Loucy (cell line): Measurements from ENCODE around the gene AKAP5.

Source experiments
- H2AFZ ChIP-seq: fragments of 200-600 bp; sonication (generic); 2 replicates; pipeline ENCODE4 v1.6.0; 2016; ENCODE audit warnings: antibody characterized with exemption, mild to moderate bottlenecking, low read length, moderate library complexity
- H3F3A ChIP-seq: fragments of 200-600 bp; 2 replicates; pipeline ENCODE4 v1.6.0; 2016; ENCODE audit warnings: antibody characterized with exemption, low read depth, mild to moderate bottlenecking
- H3K27me3 ChIP-seq: fragments of 200-600 bp; sonication (generic); 2 replicates; pipeline ENCODE4 v1.6.1; 2014; ENCODE audit warnings: low read length, mild to moderate bottlenecking; ENCODE audit not compliant: insufficient read depth, poor library complexity, severe bottlenecking
- H3K36me3 ChIP-seq: fragments of 200-600 bp; sonication (generic); 2 replicates; pipeline ENCODE4 v1.6.1; 2016; ENCODE audit warnings: low read length; ENCODE audit not compliant: insufficient read depth
- H3K4me1 ChIP-seq: fragments of 200-600 bp; sonication (generic); 2 replicates; pipeline ENCODE4 v1.5.1; 2014; ENCODE audit warnings: low read length, mild to moderate bottlenecking; ENCODE audit not compliant: insufficient read depth, poor library complexity, severe bottlenecking
- H3K4me2 ChIP-seq: fragments of 200-600 bp; sonication (generic); 2 replicates; pipeline ENCODE4 v1.6.0; 2014; ENCODE audit warnings: antibody characterized with exemption, low read length, low read depth, mild to moderate bottlenecking; ENCODE audit not compliant: poor library complexity, severe bottlenecking
- H3K4me3 ChIP-seq: fragments of 200-600 bp; sonication (generic); 2 replicates; pipeline ENCODE4 v1.5.1; 2014; ENCODE audit warnings: low read length, mild to moderate bottlenecking, mixed read lengths; ENCODE audit not compliant: poor library complexity, severe bottlenecking
- H3K79me2 ChIP-seq: fragments of 200-600 bp; sonication (generic); 2 replicates; pipeline ENCODE4 v1.6.1; 2014; ENCODE audit warnings: low read length; ENCODE audit not compliant: insufficient read depth
- H3K9ac ChIP-seq: fragments of 200-600 bp; sonication (generic); 2 replicates; pipeline ENCODE4 v1.6.0; 2014; ENCODE audit warnings: mild to moderate bottlenecking, low read depth, low read length, moderate library complexity; ENCODE audit not compliant: poor library complexity, severe bottlenecking
- H3K9me2 ChIP-seq: fragments of 200-600 bp; sonication (generic); replicated peaks from 2 replicates; pipeline ENCODE4 v1.6.1; 2016; ENCODE audit warnings: low read depth, low read length, mixed read lengths
- H3K9me3 ChIP-seq: fragments of 200-600 bp; sonication (generic); 2 replicates; pipeline ENCODE4 v1.6.1; 2014; ENCODE audit warnings: mild to moderate bottlenecking, antibody characterized with exemption, low read length, low read depth; ENCODE audit not compliant: insufficient read depth
- H4K20me1 ChIP-seq: fragments of 200-600 bp; sonication (generic); 2 replicates; pipeline ENCODE4 v1.6.0; 2014; ENCODE audit warnings: antibody characterized with exemption, low read length, mild to moderate bottlenecking; ENCODE audit not compliant: insufficient read depth, poor library complexity, severe bottlenecking
- CTCF ChIP-seq: fragments of 200-600 bp; sonication (generic); conservative IDR thresholded peaks from 2 replicates; pipeline ENCODE4 v1.5.1; 2014; ENCODE audit warnings: mild to moderate bottlenecking, antibody characterized with exemption, low read length
- EZH2phosphoT487 ChIP-seq: fragments of 200-600 bp; IDR thresholded peaks from 2 replicates; pipeline ENCODE4 v1.6.1; 2018; ENCODE audit warnings: antibody characterized with exemption, mild to moderate bottlenecking, moderate library complexity, borderline replicate concordance

Gene AKAP5

GRCh38 chr14:64463873-64464272, 1.4 kb upstream of the AKAP5 start:
- H3K27me3 ChIP-seq, result no peaks in the 10 kb centered on the region
- H3F3A ChIP-seq, result peaks cover 1% of the 10 kb centered on the region; the same call in 1 of the 2 replicates
- no peaks in the 10 kb centered on the region for H3K36me3 ChIP-seq
- H3K4me3 ChIP-seq, result no peak overlapping the region
- no peak for TF ChIP-seq CTCF
- TF ChIP-seq EZH2phosphoT487, result no peak
- H3K4me2 ChIP-seq, result peak overlapping the region; percentile 96
- H3K9me3 ChIP-seq, result no peaks in the 10 kb centered on the region
- no peak overlapping the region for H3K9ac ChIP-seq
- H4K20me1 ChIP-seq, result peaks cover 14% of the 10 kb centered on the region
- peaks cover 43% of the 10 kb centered on the region for H3K4me1 ChIP-seq
- no peak overlapping the region for H2AFZ ChIP-seq
- no peaks in the 10 kb centered on the region for H3K9me2 ChIP-seq
- H3K79me2 ChIP-seq, result peaks cover 20% of the 10 kb centered on the region; the same call in 1 of the 2 replicates

- no peaks in the 10 kb centered on the region for H3K9me2 ChIP-seq
- H3F3A ChIP-seq, result peaks cover 6% of the 10 kb centered on the region; the same call in 1 of the 2 replicates
- H4K20me1 ChIP-seq, result peaks cover 14% of the 10 kb centered on the region
- H3K27me3 ChIP-seq, result no peaks in the 10 kb centered on the region
- H3K9me3 ChIP-seq, result no peaks in the 10 kb centered on the region
- H3K4me2 ChIP-seq, result peak overlapping the region; percentile 96
- H3K4me3 ChIP-seq, result peak overlapping the region; percentile 86
- peak overlapping the region; percentile 75 for H3K9ac ChIP-seq
- peaks cover 40% of the 10 kb centered on the region for H3K4me1 ChIP-seq
- H3K79me2 ChIP-seq, result peaks cover 20% of the 10 kb centered on the region; the same call in 1 of the 2 replicates
- TF ChIP-seq CTCF, result no peak
- H3K36me3 ChIP-seq, result no peaks in the 10 kb centered on the region
- peak overlapping the region; percentile 94 for H2AFZ ChIP-seq
These were observed 648 bp upstream of the AKAP5 start for GRCh38 chr14:64464651-64465050.

GRCh38 chr14:64465831-64466554, 694 bp downstream of the AKAP5 start:
- Histone ChIP-seq H3K36me3 (no peaks in the 10 kb centered on the region), H2AFZ (peak overlapping the region; percentile 86), H3F3A (peaks cover 6% of the 10 kb centered on the region; the same call in 1 of the 2 replicates), H3K4me2 (peak overlapping the region; percentile 96), H3K27me3 (no peaks in the 10 kb centered on the region), H3K9me2 (no peaks in the 10 kb centered on the region), H4K20me1 (peaks cover 14% of the 10 kb centered on the region), H3K4me1 (peaks cover 38% of the 10 kb centered on the region), H3K79me2 (peaks cover 20% of the 10 kb centered on the region; the same call in 1 of the 2 replicates), H3K9ac (peak overlapping the region; percentile 75), H3K9me3 (no peaks in the 10 kb centered on the region), H3K4me3 (peak overlapping the region; percentile 86)
- TF ChIP-seq EZH2phosphoT487, result no peak

GRCh38 chr14:64467101-64467500, 1.8 kb downstream of the AKAP5 start:
- H4K20me1 ChIP-seq, result peaks cover 14% of the 10 kb centered on the region
- TF ChIP-seq EZH2phosphoT487 (no peak), CTCF (no peak)
- H3K9me2 ChIP-seq, result no peaks in the 10 kb centered on the region
- peak overlapping the region; percentile 96 for H3K4me2 ChIP-seq
- H3K4me1 ChIP-seq, result peaks cover 38% of the 10 kb centered on the region
- H3K9ac ChIP-seq, result peak overlapping the region; percentile 75
- no peaks in the 10 kb centered on the region for H3K9me3 ChIP-seq
- H3K36me3 ChIP-seq, result no peaks in the 10 kb centered on the region
- peaks cover 6% of the 10 kb centered on the region; the same call in 1 of the 2 replicates for H3F3A ChIP-seq
- H3K79me2 ChIP-seq, result peaks cover 20% of the 10 kb centered on the region; the same call in 1 of the 2 replicates
- H3K4me3 ChIP-seq, result peak overlapping the region; percentile 86
- no peaks in the 10 kb centered on the region for H3K27me3 ChIP-seq
- H2AFZ ChIP-seq, result no peak overlapping the region
